Measurements from ENCODE around the gene PRELID3B. TPM values are rescaled to one million over a fixed set of nuclear protein-coding genes. Genes with fewer than 3 reads are reported as not detected.
A peak's percentile ranks its signal among the peaks of the same experiment; 100 is the strongest.

PRELID3B gene
- total RNA-seq, 2 experiments from 2014 or later = 80.1 to 81.6 TPM

DNA sequence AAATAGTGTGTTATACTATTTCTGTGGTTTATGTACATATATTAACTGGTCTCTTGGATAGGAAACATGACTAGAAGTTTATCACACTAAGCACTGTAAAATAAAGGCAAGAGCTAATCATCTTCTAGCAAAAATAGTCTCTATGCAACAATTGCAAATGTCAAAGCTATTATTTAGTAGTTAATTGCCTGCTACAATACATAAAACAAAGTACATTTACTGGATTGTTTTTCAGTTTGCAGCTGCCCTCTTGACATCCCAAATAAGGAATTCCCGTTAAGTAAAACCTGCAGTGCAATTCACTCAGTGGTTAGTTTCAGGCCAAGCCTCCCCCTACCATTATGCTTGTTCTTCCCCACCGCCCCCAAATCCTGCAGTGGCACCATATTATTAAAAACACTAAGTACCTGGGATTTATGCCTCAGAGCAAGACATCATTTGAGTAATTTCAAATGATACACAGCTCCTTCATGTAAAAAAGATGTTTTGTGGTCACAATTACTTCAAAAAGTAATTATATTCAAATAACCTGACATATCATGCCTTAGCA lies 8.9 kb downstream of the PRELID3B start:
- Mint-ChIP-seq H3K27ac (no peak overlapping the region), H3K9me3 (ENCODE audit: insufficient read depth) (no peaks in the 10 kb centered on the region), H3K4me3 (no peak overlapping the region), H3K27me3 (ENCODE audit: low read depth) (no peaks in the 10 kb centered on the region), H3K4me1 (ENCODE audit: low read depth) (peaks cover 51% of the 10 kb centered on the region), H3K36me3 (ENCODE audit: low read depth) (peaks cover 73% of the 10 kb centered on the region)
- no peak for ATAC-seq
- CTCF ChIA-PET = interaction anchor here (0.7 to 4.8 kb wide), 6 partner anchors 10 to 382 kb away, joined by 3 to 18 read pairs (median 3); partner anchors contain the start of genes PRELID3B and STX16
- POLR2A ChIA-PET = no interaction called here
- no peak for DNase-seq

GRCh38 chr20:59033093-59033492 lies 9.5 kb downstream of the PRELID3B start:
- ATAC-seq (no peak), DNase-seq (no peak)
- CTCF ChIA-PET = interaction anchor here (0.7 to 4.8 kb wide), 5 partner anchors 10 to 382 kb away, joined by 3 to 18 read pairs (median 3); partner anchors contain the start of genes PRELID3B and STX16
- peak overlapping the region; percentile 89 for H3K27ac Mint-ChIP-seq
- no peaks in the 10 kb centered on the region for H3K27me3 Mint-ChIP-seq (ENCODE audit: low read depth)
- peak overlapping the region; percentile 93 for H3K4me3 Mint-ChIP-seq
- no peaks in the 10 kb centered on the region for H3K9me3 Mint-ChIP-seq (ENCODE audit: insufficient read depth)
- peaks cover 53% of the 10 kb centered on the region for H3K4me1 Mint-ChIP-seq (ENCODE audit: low read depth)
- H3K36me3 Mint-ChIP-seq (ENCODE audit: low read depth) = peaks cover 77% of the 10 kb centered on the region
- POLR2A ChIA-PET = interaction anchor here (0.6 to 2.3 kb wide), 5 partner anchors 10 to 144 kb away, joined by 3 to 27 read pairs (median 10); partner anchors contain the start of gene PRELID3B

DNA sequence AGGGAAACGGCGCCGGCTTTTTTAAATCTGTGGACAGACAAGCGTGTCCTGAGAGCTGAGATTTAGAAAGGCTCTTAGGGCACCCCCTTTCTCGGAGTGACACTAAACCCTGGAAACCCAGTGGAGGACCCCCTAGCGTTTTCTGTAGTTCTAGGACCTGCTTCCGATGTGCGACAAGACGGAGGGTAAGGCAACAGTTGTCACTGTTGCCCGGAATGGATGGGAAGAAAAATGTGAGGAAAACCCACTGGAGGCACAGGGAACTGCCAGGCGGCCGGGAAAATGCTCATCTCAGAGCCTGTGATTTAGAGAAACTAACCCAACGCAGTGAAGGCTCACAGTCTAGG lies 9.9 kb downstream of the PRELID3B start:
- H3K36me3 Mint-ChIP-seq (ENCODE audit: low read depth) = peaks cover 77% of the 10 kb centered on the region
- H3K4me1 Mint-ChIP-seq (ENCODE audit: low read depth) = peaks cover 53% of the 10 kb centered on the region
- peak overlapping the region; percentile 89 for H3K27ac Mint-ChIP-seq
- H3K27me3 Mint-ChIP-seq (ENCODE audit: low read depth) = no peaks in the 10 kb centered on the region
- peak overlapping the region; percentile 93 for H3K4me3 Mint-ChIP-seq
- ChIA-PET POLR2A (interaction anchor here (0.6 to 2.3 kb wide), 24 partner anchors 8 to 382 kb away, joined by 3 to 27 read pairs (median 4); partner anchors contain the start of genes PRELID3B, STX16 and ZNF831), CTCF (interaction anchor here (0.9 to 4.8 kb wide), 11 partner anchors 8 to 381 kb away, joined by 3 to 18 read pairs (median 4); partner anchors contain the start of genes PRELID3B, STX16 and ZNF831)
- ATAC-seq = no peak
- no peak for DNase-seq
- H3K9me3 Mint-ChIP-seq (ENCODE audit: insufficient read depth) = no peaks in the 10 kb centered on the region

- H3K4me1 Mint-ChIP-seq (ENCODE audit: low read depth) = peaks cover 55% of the 10 kb centered on the region
- POLR2A ChIA-PET = interaction anchor here (0.6 to 2.3 kb wide), 32 partner anchors 9 to 381 kb away, joined by 3 to 27 read pairs (median 4); partner anchors contain the start of genes PRELID3B, STX16 and ZNF831
- CTCF ChIA-PET = interaction anchor here (0.7 to 4.8 kb wide), 14 partner anchors 9 to 381 kb away, joined by 3 to 18 read pairs (median 4); partner anchors contain the start of genes PRELID3B, STX16 and ZNF831
These were observed 10.4 kb downstream of the PRELID3B start, which contains the start of gene ATP5F1E for GRCh38 chr20:59032023-59032712. Gene ATP5F1E (minus strand): TSS chr20:59032335. CDS start chr20:59032251, 84 bp downstream.

DNA sequence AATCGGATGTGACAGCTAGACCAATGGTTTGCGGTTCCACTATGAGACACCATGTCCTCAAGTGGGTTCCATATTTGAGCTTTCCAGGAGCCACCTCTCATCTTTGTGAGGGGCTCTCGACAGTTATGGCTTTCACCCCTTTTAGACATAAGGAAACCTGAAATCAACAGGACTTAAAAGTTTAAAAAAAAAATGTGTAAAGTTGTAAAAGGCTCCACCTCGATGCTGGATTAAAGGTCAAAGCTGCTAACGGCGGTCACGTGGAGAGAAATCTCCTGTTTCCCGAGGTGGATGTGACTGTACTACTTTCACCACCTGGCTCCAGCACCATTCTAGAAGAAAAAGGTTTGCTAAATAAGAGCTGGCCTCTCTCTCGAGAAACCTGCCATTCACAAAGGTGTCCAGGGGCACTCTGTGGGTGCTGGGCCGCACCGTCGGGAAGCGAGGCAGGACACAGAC lies 11.0 kb downstream of the PRELID3B start:
- Mint-ChIP-seq H3K4me3 (peak overlapping the region; percentile 93), H3K27ac (peak overlapping the region; percentile 95), H3K9me3 (ENCODE audit: insufficient read depth) (no peaks in the 10 kb centered on the region), H3K27me3 (ENCODE audit: low read depth) (no peaks in the 10 kb centered on the region), H3K36me3 (ENCODE audit: low read depth) (peaks cover 77% of the 10 kb centered on the region), H3K4me1 (ENCODE audit: low read depth) (peaks cover 55% of the 10 kb centered on the region)
- ATAC-seq = no peak
- DNase-seq = peak; percentile 46
- ChIA-PET CTCF (interaction anchor here (0.7 to 4.8 kb wide), 12 partner anchors 9 to 380 kb away, joined by 3 to 18 read pairs (median 4); partner anchors contain the start of genes PRELID3B and STX16), POLR2A (interaction anchor here (0.6 to 2.3 kb wide), 21 partner anchors 8 to 380 kb away, joined by 3 to 27 read pairs (median 5); partner anchors contain the start of genes PRELID3B, STX16 and ZNF831)

More at GRCh38 chr20:59032023-59032712, 10.4 kb downstream of the PRELID3B start, which contains the start of gene ATP5F1E:
- no peaks in the 10 kb centered on the region for H3K27me3 Mint-ChIP-seq (ENCODE audit: low read depth)
- H3K36me3 Mint-ChIP-seq (ENCODE audit: low read depth) = peaks cover 77% of the 10 kb centered on the region
- peak within 1 kb of the TSS; percentile 95 for H3K27ac Mint-ChIP-seq
- H3K9me3 Mint-ChIP-seq (ENCODE audit: insufficient read depth) = no peaks in the 10 kb centered on the region
- peak; percentile 98 for ATAC-seq
- peak; percentile 97 for DNase-seq
- peak within 1 kb of the TSS; percentile 93 for H3K4me3 Mint-ChIP-seq

DNA sequence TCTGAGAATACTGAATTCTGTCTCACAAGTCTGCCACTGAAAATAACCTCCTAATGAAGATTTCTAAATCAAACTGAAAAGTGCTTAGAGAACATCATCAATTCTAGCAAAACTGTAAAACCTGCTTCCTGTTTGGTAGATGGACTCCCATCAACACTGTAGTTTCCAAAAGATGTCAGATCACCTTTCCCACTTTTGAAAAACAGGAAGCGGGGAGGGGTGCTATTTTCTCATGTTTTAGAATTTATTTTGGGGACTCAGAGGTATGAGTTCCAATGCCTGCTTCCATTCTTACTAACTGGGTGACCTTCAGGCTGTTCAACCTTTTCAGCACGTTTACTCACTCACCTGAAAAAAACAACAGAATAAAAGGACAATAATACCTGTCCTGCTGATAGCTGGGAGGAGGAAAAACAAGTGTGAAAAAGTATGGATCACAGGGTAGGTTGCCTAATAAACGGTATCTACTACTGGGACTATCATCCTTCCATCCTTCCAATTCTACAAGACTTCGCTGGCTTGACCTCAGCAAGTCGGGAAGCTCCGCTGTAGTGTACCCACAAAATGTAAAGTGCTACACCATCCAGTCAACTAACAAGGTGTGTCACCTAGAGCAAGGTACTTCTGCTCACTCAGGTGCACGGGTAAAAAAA lies 11.5 kb downstream of the PRELID3B start:
- ATAC-seq = no peak
- peaks cover 54% of the 10 kb centered on the region for H3K4me1 Mint-ChIP-seq (ENCODE audit: low read depth)
- H3K36me3 Mint-ChIP-seq (ENCODE audit: low read depth) = peaks cover 77% of the 10 kb centered on the region
- H3K27me3 Mint-ChIP-seq (ENCODE audit: low read depth) = no peaks in the 10 kb centered on the region
- H3K4me3 Mint-ChIP-seq = peak overlapping the region; percentile 93
- no peak for DNase-seq
- peak overlapping the region; percentile 95 for H3K27ac Mint-ChIP-seq
- POLR2A ChIA-PET = interaction anchor here (0.9 to 2.3 kb wide), 15 partner anchors 12 to 380 kb away, joined by 3 to 27 read pairs (median 6); partner anchors contain the start of genes PRELID3B, STX16 and ZNF831
- no peaks in the 10 kb centered on the region for H3K9me3 Mint-ChIP-seq (ENCODE audit: insufficient read depth)
- CTCF ChIA-PET = interaction anchor here (1.4 to 4.8 kb wide), 4 partner anchors 12 to 191 kb away, joined by 4 to 18 read pairs (median 4); partner anchors contain the start of gene PRELID3B

GRCh38 chr20:59028812-59029211 lies 13.8 kb downstream of the PRELID3B start:
- H3K4me1 Mint-ChIP-seq (ENCODE audit: low read depth) = peaks cover 55% of the 10 kb centered on the region
- CTCF ChIA-PET = interaction anchor here (1.1 to 1.4 kb wide), 2 partner anchors 15 to 47 kb away, joined by 3 read pairs; partner anchors contain the start of gene NELFCD
- DNase-seq (peak; percentile 13), ATAC-seq (no peak)
- peaks cover 75% of the 10 kb centered on the region for H3K36me3 Mint-ChIP-seq (ENCODE audit: low read depth)
- peak overlapping the region; percentile 93 for H3K4me3 Mint-ChIP-seq
- H3K27ac Mint-ChIP-seq = no peak overlapping the region
- H3K9me3 Mint-ChIP-seq (ENCODE audit: insufficient read depth) = no peaks in the 10 kb centered on the region
- no peaks in the 10 kb centered on the region for H3K27me3 Mint-ChIP-seq (ENCODE audit: low read depth)
- POLR2A ChIA-PET = interaction anchor here (1.2 kb wide), 1 partner anchor 47 kb away, joined by 5 read pairs; no protein-coding TSS in a partner anchor

DNA sequence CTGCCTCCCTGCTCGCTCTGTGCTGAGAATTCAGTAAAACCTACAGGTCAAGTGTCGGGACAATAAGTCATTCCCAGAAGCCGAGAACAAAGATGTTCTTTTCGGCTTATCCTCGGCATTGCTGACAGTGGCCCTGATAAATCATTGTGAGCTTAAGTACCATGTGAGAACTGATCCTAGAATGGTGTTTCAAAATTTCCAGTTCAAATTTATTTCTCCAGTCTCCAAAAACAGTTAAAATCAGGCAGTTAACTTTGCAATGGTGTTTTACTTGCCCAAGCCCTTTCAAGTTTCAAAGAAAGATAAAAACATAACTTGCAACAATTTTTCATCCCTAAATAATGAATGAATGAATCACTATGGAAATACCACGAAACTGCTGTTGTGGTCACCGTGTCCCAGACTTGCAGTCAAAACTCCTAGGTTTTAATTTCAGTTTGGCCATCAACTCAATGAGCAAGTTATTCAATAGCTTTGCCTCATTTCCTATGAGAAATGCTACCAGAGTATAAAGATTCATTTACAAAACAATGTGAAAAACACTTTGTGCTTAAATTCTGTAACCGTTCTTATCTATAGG lies 14.8 kb downstream of the PRELID3B start:
- H3K4me1 Mint-ChIP-seq (ENCODE audit: low read depth) = peaks cover 50% of the 10 kb centered on the region
- no peak overlapping the region for H3K4me3 Mint-ChIP-seq
- ATAC-seq = no peak
- peaks cover 78% of the 10 kb centered on the region for H3K36me3 Mint-ChIP-seq (ENCODE audit: low read depth)
- no peaks in the 10 kb centered on the region for H3K9me3 Mint-ChIP-seq (ENCODE audit: insufficient read depth)
- H3K27ac Mint-ChIP-seq = peak overlapping the region; percentile 3
- no peak for DNase-seq
- no peaks in the 10 kb centered on the region for H3K27me3 Mint-ChIP-seq (ENCODE audit: low read depth)
- CTCF ChIA-PET = interaction anchor here (0.8 to 1.9 kb wide), 3 partner anchors 10 to 180 kb away, joined by 3 to 4 read pairs (median 3); no protein-coding TSS in a partner anchor
- POLR2A ChIA-PET = no interaction called here

DNA sequence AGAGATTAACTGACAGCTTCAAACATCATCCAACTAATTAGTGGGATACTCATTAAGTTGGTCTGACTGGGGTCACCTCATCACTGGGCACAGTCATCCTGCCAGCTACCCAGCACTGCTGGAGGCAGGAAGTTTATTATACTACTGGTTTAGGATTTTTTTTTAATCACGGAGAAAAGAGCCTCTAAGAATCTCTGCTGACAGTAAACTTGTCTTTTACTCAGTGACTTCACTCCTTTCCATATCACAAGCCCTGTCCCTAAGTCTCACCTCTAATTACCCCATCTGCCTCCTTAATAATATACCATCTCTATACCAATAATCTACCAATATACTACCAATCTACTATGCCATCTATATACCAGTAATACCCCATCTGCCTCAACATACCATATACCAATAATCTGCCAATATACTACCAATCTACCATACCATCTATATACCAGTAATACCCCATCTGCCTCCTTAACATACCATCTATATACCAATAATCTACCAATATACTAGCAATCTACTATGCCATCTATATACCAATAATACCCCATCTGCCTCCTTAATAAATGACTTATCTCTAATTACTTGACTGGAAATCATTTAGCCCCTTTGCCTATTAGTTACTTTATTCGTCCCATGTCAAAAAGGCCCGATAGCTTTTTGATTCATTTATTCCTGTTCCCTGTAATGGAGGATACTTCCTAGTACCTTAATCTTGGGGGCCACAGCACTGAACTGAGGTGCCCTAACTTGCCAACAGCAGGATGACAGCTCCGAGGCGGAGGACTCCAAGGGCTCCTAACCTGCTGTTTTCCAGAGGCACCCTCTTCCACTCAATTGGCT lies 15.5 kb downstream of the PRELID3B start:
- Mint-ChIP-seq H3K4me1 (ENCODE audit: low read depth) (peaks cover 47% of the 10 kb centered on the region), H3K9me3 (ENCODE audit: insufficient read depth) (no peaks in the 10 kb centered on the region), H3K4me3 (no peak overlapping the region), H3K27me3 (ENCODE audit: low read depth) (no peaks in the 10 kb centered on the region), H3K27ac (no peak overlapping the region), H3K36me3 (ENCODE audit: low read depth) (peaks cover 82% of the 10 kb centered on the region)
- ATAC-seq = no peak
- CTCF ChIA-PET = interaction anchor here (0.8 to 1.9 kb wide), 3 partner anchors 10 to 181 kb away, joined by 3 to 4 read pairs (median 4); no protein-coding TSS in a partner anchor
- no peak for DNase-seq
- POLR2A ChIA-PET = no interaction called here

DNA sequence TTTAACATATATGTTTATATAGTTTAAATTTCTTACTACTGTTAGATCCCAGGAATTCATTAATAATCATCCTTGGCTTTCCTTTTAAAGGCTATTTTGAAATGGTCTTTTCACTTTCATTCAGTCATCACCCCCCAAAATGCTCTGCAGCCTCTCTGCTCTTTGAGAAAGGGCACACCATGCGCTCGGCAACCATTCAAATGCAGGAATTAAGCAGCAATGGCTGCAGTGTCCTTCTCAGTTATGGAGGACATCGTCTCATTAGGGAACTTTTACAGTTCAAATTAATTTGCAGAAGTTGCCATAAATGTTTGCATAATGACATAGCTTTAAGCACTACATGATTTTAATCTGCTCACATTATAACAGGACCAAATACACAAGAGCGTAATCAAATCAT lies 17.1 kb downstream of the PRELID3B start:
- no peak overlapping the region for H3K27ac Mint-ChIP-seq
- H3K4me1 Mint-ChIP-seq (ENCODE audit: low read depth) = peaks cover 39% of the 10 kb centered on the region
- H3K9me3 Mint-ChIP-seq (ENCODE audit: insufficient read depth) = no peaks in the 10 kb centered on the region
- no peak for DNase-seq
- peaks cover 73% of the 10 kb centered on the region for H3K36me3 Mint-ChIP-seq (ENCODE audit: low read depth)
- H3K4me3 Mint-ChIP-seq = no peak overlapping the region
- no peaks in the 10 kb centered on the region for H3K27me3 Mint-ChIP-seq (ENCODE audit: low read depth)
- no peak for ATAC-seq
- CTCF ChIA-PET = no interaction called here
- POLR2A ChIA-PET = interaction anchor here (0.6 kb wide), 1 partner anchor 36 kb away, joined by 3 read pairs; no protein-coding TSS in a partner anchor
